ENCODE results near the gene TMEM163.
"Not testable (repeated sequence)": the region's sequence is repeated elsewhere in the genome, so short reads cannot be mapped to it uniquely, and the experiment has no call there.

The TMEM163 gene

GRCh38 chr2:134669731-134670669 lies 48.8 kb downstream of the TMEM163 start:
- no peaks in the 10 kb centered on the region for H3K36me3 Mint-ChIP-seq (ENCODE audit: low read depth)
- H3K9me3 Mint-ChIP-seq = no peaks in the 10 kb centered on the region
- DNase-seq = peak; percentile 60
- peak overlapping the region; percentile 8 for H3K4me3 Mint-ChIP-seq
- peaks cover 43% of the 10 kb centered on the region for H3K27me3 Mint-ChIP-seq
- peaks cover 69% of the 10 kb centered on the region for H3K4me1 Mint-ChIP-seq (ENCODE audit: low read depth)
- peak overlapping the region; percentile 6 for H3K27ac Mint-ChIP-seq

- peak overlapping the region; percentile 24 for H3K4me3 Mint-ChIP-seq
- peak; percentile 81 for DNase-seq
- H3K4me1 Mint-ChIP-seq (ENCODE audit: low read depth) = peaks cover 73% of the 10 kb centered on the region
- no peaks in the 10 kb centered on the region for H3K36me3 Mint-ChIP-seq (ENCODE audit: low read depth)
- peak overlapping the region; percentile 31 for H3K27ac Mint-ChIP-seq
- no peaks in the 10 kb centered on the region for H3K9me3 Mint-ChIP-seq
- H3K27me3 Mint-ChIP-seq = peaks cover 51% of the 10 kb centered on the region
These were observed 50.0 kb downstream of the TMEM163 start for GRCh38 chr2:134668821-134669220.

- peaks cover 60% of the 10 kb centered on the region for H3K27me3 Mint-ChIP-seq
- no peak overlapping the region for H3K27ac Mint-ChIP-seq
- H3K36me3 Mint-ChIP-seq (ENCODE audit: low read depth) = no peaks in the 10 kb centered on the region
- DNase-seq = no peak
- H3K4me3 Mint-ChIP-seq = no peak overlapping the region
- peaks cover 71% of the 10 kb centered on the region for H3K4me1 Mint-ChIP-seq (ENCODE audit: low read depth)
- H3K9me3 Mint-ChIP-seq = no peaks in the 10 kb centered on the region
These were observed 51.3 kb downstream of the TMEM163 start for GRCh38 chr2:134667541-134667940.

- Mint-ChIP-seq H3K9me3 (no peaks in the 10 kb centered on the region), H3K27ac (no peak overlapping the region), H3K27me3 (peaks cover 59% of the 10 kb centered on the region), H3K36me3 (ENCODE audit: low read depth) (no peaks in the 10 kb centered on the region), H3K4me1 (ENCODE audit: low read depth) (peaks cover 71% of the 10 kb centered on the region), H3K4me3 (no peak overlapping the region)
- DNase-seq = no peak
These were observed 51.7 kb downstream of the TMEM163 start for GRCh38 chr2:134667081-134667480.

- Mint-ChIP-seq H3K4me1 (ENCODE audit: low read depth) (peaks cover 66% of the 10 kb centered on the region), H3K36me3 (ENCODE audit: low read depth) (no peaks in the 10 kb centered on the region), H3K27ac (no peak overlapping the region), H3K27me3 (peaks cover 57% of the 10 kb centered on the region), H3K4me3 (no peak overlapping the region), H3K9me3 (no peaks in the 10 kb centered on the region)
- DNase-seq = no peak
These were observed 52.9 kb downstream of the TMEM163 start for GRCh38 chr2:134665727-134666506.

GRCh38 chr2:134663451-134664450 lies 55.0 kb downstream of the TMEM163 start:
- Mint-ChIP-seq H3K27ac (no peak overlapping the region), H3K27me3 (peaks cover 57% of the 10 kb centered on the region), H3K4me3 (no peak overlapping the region), H3K9me3 (no peaks in the 10 kb centered on the region), H3K4me1 (ENCODE audit: low read depth) (peaks cover 55% of the 10 kb centered on the region), H3K36me3 (ENCODE audit: low read depth) (no peaks in the 10 kb centered on the region)
- no peak for DNase-seq

GRCh38 chr2:134662751-134663150 lies 56.0 kb downstream of the TMEM163 start:
- DNase-seq = no peak
- no peak overlapping the region for H3K27ac Mint-ChIP-seq
- H3K27me3 Mint-ChIP-seq = peaks cover 52% of the 10 kb centered on the region
- H3K9me3 Mint-ChIP-seq = no peaks in the 10 kb centered on the region
- no peak overlapping the region for H3K4me3 Mint-ChIP-seq
- peaks cover 45% of the 10 kb centered on the region for H3K4me1 Mint-ChIP-seq (ENCODE audit: low read depth)
- H3K36me3 Mint-ChIP-seq (ENCODE audit: low read depth) = no peaks in the 10 kb centered on the region

GRCh38 chr2:134660626-134661402 lies 58.0 kb downstream of the TMEM163 start:
- H3K4me3 Mint-ChIP-seq = no peak overlapping the region
- H3K9me3 Mint-ChIP-seq = no peaks in the 10 kb centered on the region
- H3K4me1 Mint-ChIP-seq (ENCODE audit: low read depth) = peaks cover 37% of the 10 kb centered on the region
- no peak for DNase-seq
- no peak overlapping the region for H3K27ac Mint-ChIP-seq
- no peaks in the 10 kb centered on the region for H3K36me3 Mint-ChIP-seq (ENCODE audit: low read depth)
- H3K27me3 Mint-ChIP-seq = peaks cover 32% of the 10 kb centered on the region

- Mint-ChIP-seq H3K4me3 (no peak overlapping the region), H3K36me3 (ENCODE audit: low read depth) (no peaks in the 10 kb centered on the region), H3K27me3 (peaks cover 22% of the 10 kb centered on the region), H3K9me3 (no peaks in the 10 kb centered on the region), H3K27ac (no peak overlapping the region), H3K4me1 (ENCODE audit: low read depth) (peaks cover 30% of the 10 kb centered on the region)
- no peak for DNase-seq
These were observed 59.1 kb downstream of the TMEM163 start for GRCh38 chr2:134659724-134660123.

- Mint-ChIP-seq H3K36me3 (ENCODE audit: low read depth) (no peaks in the 10 kb centered on the region), H3K4me3 (no peak overlapping the region), H3K4me1 (ENCODE audit: low read depth) (peaks cover 26% of the 10 kb centered on the region), H3K27me3 (peaks cover 5% of the 10 kb centered on the region), H3K9me3 (no peaks in the 10 kb centered on the region), H3K27ac (no peak overlapping the region)
- DNase-seq = no peak
These were observed 61.0 kb downstream of the TMEM163 start for GRCh38 chr2:134657650-134658250.

GRCh38 chr2:134656391-134656790 lies 62.4 kb downstream of the TMEM163 start:
- not testable (repeated sequence) for H3K27me3 Mint-ChIP-seq; DNase-seq; H3K36me3 Mint-ChIP-seq (ENCODE audit: low read depth); H3K27ac Mint-ChIP-seq; H3K4me3 Mint-ChIP-seq; H3K9me3 Mint-ChIP-seq
- H3K4me1 Mint-ChIP-seq (ENCODE audit: low read depth) = peaks cover 26% of the 10 kb centered on the region

- no peaks in the 10 kb centered on the region for H3K9me3 Mint-ChIP-seq
- DNase-seq = no peak
- no peaks in the 10 kb centered on the region for H3K36me3 Mint-ChIP-seq (ENCODE audit: low read depth)
- no peaks in the 10 kb centered on the region for H3K4me1 Mint-ChIP-seq (ENCODE audit: low read depth)
- no peak overlapping the region for H3K4me3 Mint-ChIP-seq
- no peak overlapping the region for H3K27ac Mint-ChIP-seq
- no peaks in the 10 kb centered on the region for H3K27me3 Mint-ChIP-seq
These were observed 70.2 kb downstream of the TMEM163 start for GRCh38 chr2:134648586-134648985.

GRCh38 chr2:134647607-134648256 lies 71.1 kb downstream of the TMEM163 start:
- no peak overlapping the region for H3K4me3 Mint-ChIP-seq
- H3K27ac Mint-ChIP-seq = no peak overlapping the region
- DNase-seq = no peak
- H3K27me3 Mint-ChIP-seq = no peaks in the 10 kb centered on the region
- H3K9me3 Mint-ChIP-seq = no peaks in the 10 kb centered on the region
- peaks cover 2% of the 10 kb centered on the region for H3K4me1 Mint-ChIP-seq (ENCODE audit: low read depth)
- no peaks in the 10 kb centered on the region for H3K36me3 Mint-ChIP-seq (ENCODE audit: low read depth)

Measured in activated T-cell treated with anti-CD3 and anti-CD28 coated beads, Interleukin-2, amount 50 U/mL, for 24 hours (primary cell).